ENCODE data around the gene COMMD8.

DNA sequence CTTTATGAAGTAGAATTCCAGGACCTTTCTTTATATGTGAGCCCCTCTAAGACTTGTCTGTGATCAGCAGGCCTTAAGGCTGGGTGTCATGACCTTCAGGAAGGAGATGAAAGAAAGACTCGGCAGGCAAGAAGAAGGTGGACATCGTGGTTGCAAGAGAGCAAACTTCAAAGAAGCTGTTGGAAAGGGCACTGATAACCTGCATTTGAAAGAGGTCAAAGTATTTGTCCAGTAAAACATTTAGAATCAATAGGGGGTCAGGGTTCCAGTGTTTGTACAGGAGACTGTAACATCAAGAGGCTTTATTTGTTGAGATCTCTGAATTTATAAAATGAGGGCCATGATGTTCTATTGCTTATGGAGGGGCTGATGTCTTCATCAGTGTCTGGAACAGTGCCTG, 44.2 kb downstream of the COMMD8 start:
- no peak for TF ChIP-seq EZH2 (IDR thresholded peaks at IDR 0.05; ENCODE audit: borderline replicate concordance, control insufficient read depth, low read depth, low read length)
- TF ChIP-seq PML (IDR thresholded peaks at IDR 0.05; ENCODE audit: low read length), result no peak
- no peak for TF ChIP-seq CEBPB (IDR thresholded peaks at IDR 0.05; ENCODE audit: borderline replicate concordance in 1 of 2, low read depth in 2 of 2, low read length in 2 of 2)
- no peak for TF ChIP-seq ZNF217 (IDR thresholded peaks at IDR 0.05)
- no peak for TF ChIP-seq ETV6 (conservative IDR thresholded peaks at IDR 0.05 in 1 of 2, IDR thresholded peaks at IDR 0.05 in 1 of 2; ENCODE audit: borderline replicate concordance in 1 of 2, low read depth in 1 of 2)
- TF ChIP-seq, protein P1, sequence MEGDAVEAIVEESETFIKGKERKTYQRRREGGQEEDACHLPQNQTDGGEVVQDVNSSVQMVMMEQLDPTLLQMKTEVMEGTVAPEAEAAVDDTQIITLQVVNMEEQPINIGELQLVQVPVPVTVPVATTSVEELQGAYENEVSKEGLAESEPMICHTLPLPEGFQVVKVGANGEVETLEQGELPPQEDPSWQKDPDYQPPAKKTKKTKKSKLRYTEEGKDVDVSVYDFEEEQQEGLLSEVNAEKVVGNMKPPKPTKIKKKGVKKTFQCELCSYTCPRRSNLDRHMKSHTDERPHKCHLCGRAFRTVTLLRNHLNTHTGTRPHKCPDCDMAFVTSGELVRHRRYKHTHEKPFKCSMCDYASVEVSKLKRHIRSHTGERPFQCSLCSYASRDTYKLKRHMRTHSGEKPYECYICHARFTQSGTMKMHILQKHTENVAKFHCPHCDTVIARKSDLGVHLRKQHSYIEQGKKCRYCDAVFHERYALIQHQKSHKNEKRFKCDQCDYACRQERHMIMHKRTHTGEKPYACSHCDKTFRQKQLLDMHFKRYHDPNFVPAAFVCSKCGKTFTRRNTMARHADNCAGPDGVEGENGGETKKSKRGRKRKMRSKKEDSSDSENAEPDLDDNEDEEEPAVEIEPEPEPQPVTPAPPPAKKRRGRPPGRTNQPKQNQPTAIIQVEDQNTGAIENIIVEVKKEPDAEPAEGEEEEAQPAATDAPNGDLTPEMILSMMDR (IDR thresholded peaks at IDR 0.05 in 2 of 3, conservative IDR thresholded peaks at IDR 0.05 in 1 of 3; ENCODE audit: control insufficient read depth in 2 of 3, extremely low read depth in 1 of 3, insufficient read depth in 1 of 3, low read depth in 3 of 3, low read length in 3 of 3), result no peak
